ENCODE measurements around the gene MRPS11.

The MRPS11 gene

DNA sequence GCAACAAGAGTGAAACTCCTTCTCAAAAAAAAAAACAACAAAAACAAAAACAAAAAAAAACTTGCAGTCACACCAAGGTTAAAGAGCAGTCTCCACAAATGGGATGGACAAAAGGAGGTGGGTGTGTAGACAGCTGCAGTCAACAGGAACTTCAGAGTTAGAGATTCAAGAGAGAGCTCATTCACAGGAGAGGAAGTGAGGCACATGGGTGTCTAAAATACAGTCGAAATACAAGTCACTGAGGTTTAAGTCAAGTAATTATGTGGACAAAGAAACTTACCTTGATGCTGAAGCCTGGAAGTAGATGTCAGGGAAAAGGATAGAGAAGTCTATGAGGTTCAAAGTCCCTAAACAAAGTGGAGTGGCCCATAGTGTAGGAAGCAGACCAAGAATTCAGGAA, 14.8 kb downstream of the MRPS11 start:
- H3K36me3 ChIP-seq (ENCODE audit: insufficient read depth, low read length) = peaks cover 17% of the 10 kb centered on the region
- no peaks in the 10 kb centered on the region for H3K4me1 ChIP-seq (ENCODE audit: insufficient read depth, low read length)
- no peak overlapping the region for H3K27ac ChIP-seq (ENCODE audit: low read length)
- no peaks in the 10 kb centered on the region for H3K9me3 ChIP-seq (ENCODE audit: insufficient read depth, low read length, severe bottlenecking)
- no peak for DNase-seq
- no peaks in the 10 kb centered on the region for H4K20me1 ChIP-seq (ENCODE audit: insufficient read depth, low read length)
- H2AFZ ChIP-seq (ENCODE audit: low read depth, low read length) = no peak overlapping the region
- H3K9ac ChIP-seq (ENCODE audit: low read depth, low read length) = no peak overlapping the region
- no peak for ATAC-seq (ENCODE audit: insufficient read depth, low read depth)
- H3K27me3 ChIP-seq (ENCODE audit: insufficient read depth, low read length, poor library complexity) = no peaks in the 10 kb centered on the region
- no peak overlapping the region for H3K4me3 ChIP-seq (ENCODE audit: low read depth in 1 of 2, low read length in 2 of 2)
- TF ChIP-seq, protein P1, sequence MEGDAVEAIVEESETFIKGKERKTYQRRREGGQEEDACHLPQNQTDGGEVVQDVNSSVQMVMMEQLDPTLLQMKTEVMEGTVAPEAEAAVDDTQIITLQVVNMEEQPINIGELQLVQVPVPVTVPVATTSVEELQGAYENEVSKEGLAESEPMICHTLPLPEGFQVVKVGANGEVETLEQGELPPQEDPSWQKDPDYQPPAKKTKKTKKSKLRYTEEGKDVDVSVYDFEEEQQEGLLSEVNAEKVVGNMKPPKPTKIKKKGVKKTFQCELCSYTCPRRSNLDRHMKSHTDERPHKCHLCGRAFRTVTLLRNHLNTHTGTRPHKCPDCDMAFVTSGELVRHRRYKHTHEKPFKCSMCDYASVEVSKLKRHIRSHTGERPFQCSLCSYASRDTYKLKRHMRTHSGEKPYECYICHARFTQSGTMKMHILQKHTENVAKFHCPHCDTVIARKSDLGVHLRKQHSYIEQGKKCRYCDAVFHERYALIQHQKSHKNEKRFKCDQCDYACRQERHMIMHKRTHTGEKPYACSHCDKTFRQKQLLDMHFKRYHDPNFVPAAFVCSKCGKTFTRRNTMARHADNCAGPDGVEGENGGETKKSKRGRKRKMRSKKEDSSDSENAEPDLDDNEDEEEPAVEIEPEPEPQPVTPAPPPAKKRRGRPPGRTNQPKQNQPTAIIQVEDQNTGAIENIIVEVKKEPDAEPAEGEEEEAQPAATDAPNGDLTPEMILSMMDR (IDR thresholded peaks at IDR 0.05; ENCODE audit: borderline replicate concordance, extremely low read depth, low read length, poor library complexity, severe bottlenecking) = no peak
- TF ChIP-seq EZH2 (IDR thresholded peaks at IDR 0.05; ENCODE audit: borderline replicate concordance, low read depth, low read length, severe bottlenecking) = no peak
- H3K79me2 ChIP-seq (ENCODE audit: insufficient read depth, low read length) = no peaks in the 10 kb centered on the region
- no peak overlapping the region for H3K4me2 ChIP-seq (ENCODE audit: insufficient read depth, low read length)

DNA sequence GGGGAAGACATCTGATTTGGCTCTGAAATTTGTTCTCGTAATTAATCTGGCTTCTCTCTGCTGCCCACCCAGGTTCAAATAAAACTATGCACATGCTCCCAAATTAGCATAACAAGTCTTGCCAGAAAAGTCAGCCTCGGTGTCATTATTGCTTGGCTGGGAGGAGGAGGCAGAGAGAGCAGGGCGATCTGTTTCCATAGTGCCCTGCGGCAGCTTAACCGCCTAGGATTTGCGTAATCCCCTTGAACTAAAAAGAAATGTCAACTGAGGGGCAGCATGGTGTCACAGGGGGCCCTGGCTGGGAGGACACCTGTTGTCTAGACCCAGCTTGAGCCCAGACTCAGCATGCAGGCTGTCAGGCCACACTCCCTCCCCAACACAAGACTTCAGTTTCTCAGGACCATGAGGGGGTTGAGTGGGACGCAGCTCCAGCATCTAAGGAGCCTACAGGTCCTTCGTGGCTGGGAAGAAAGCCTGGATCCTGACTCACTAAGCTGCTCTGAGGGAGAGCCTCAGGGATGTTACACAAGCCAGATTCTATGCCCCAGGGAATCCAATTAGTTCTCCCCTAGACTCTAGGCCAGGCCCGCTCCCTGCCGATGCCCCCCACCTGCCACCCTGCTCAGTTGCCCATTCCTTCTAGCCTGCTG, 17.3 kb downstream of the MRPS11 start:
- Histone ChIP-seq H4K20me1 (ENCODE audit: insufficient read depth, low read length) (no peaks in the 10 kb centered on the region; the same call in 1 of the 2 replicates), H3K27ac (ENCODE audit: low read length) (no peak overlapping the region), H3K27me3 (ENCODE audit: insufficient read depth, low read length, poor library complexity) (no peaks in the 10 kb centered on the region), H3K9ac (ENCODE audit: low read depth, low read length) (no peak overlapping the region), H3K79me2 (ENCODE audit: insufficient read depth, low read length) (no peaks in the 10 kb centered on the region), H2AFZ (ENCODE audit: low read depth, low read length) (no peak overlapping the region), H3K36me3 (ENCODE audit: insufficient read depth, low read length) (no peaks in the 10 kb centered on the region), H3K4me3 (ENCODE audit: low read depth in 1 of 2, low read length in 2 of 2) (no peak overlapping the region), H3K9me3 (ENCODE audit: insufficient read depth, low read length, severe bottlenecking) (no peaks in the 10 kb centered on the region), H3K4me1 (ENCODE audit: insufficient read depth, low read length) (no peaks in the 10 kb centered on the region), H3K4me2 (ENCODE audit: insufficient read depth, low read length) (no peak overlapping the region)
- no peak for TF ChIP-seq EZH2 (IDR thresholded peaks at IDR 0.05; ENCODE audit: borderline replicate concordance, low read depth, low read length, severe bottlenecking)
- TF ChIP-seq, protein P1 (IDR thresholded peaks at IDR 0.05; ENCODE audit: borderline replicate concordance, extremely low read depth, low read length, poor library complexity, severe bottlenecking) = no peak
- DNase-seq = no peak
- no peak for ATAC-seq (ENCODE audit: insufficient read depth, low read depth)

DNA sequence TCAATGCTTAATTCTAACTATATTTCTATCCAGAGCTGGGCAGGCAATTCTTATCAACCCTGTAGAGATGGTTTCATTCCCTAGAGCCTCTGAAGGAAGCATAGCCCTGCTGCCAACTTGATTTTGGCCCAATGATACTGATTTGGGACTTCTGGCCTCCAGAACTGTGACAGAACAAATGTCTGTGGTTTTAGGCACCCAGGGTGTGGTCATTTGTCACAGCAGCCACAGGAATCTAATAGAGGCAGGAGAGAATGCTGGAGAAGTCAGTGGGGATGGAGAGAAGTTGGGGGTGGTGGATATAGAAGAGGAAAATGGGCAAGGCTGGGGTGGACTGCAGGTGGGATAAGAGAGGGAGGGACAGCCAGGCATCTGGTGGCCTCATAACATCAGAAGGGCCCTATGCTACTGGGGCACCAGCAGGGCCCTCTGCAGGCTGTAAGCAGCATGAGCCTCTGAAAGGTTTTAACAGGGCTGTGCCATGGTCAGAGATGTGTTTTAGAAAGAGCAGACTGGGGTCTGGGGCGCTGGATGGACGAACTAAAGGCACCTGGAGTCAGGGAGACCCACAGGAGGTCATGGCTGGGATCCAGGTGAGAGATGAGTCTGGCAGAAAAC, 19.8 kb downstream of the MRPS11 start:
- TF ChIP-seq EZH2 (IDR thresholded peaks at IDR 0.05; ENCODE audit: borderline replicate concordance, low read depth, low read length, severe bottlenecking) = no peak
- TF ChIP-seq, protein P1 (IDR thresholded peaks at IDR 0.05; ENCODE audit: borderline replicate concordance, extremely low read depth, low read length, poor library complexity, severe bottlenecking) = no peak
- H3K36me3 ChIP-seq (ENCODE audit: insufficient read depth, low read length) = no peaks in the 10 kb centered on the region
- DNase-seq = no peak
- no peak for ATAC-seq (ENCODE audit: insufficient read depth, low read depth)
- no peaks in the 10 kb centered on the region for H3K79me2 ChIP-seq (ENCODE audit: insufficient read depth, low read length)
- no peaks in the 10 kb centered on the region for H3K27me3 ChIP-seq (ENCODE audit: insufficient read depth, low read length, poor library complexity)
- no peak overlapping the region for H3K4me2 ChIP-seq (ENCODE audit: insufficient read depth, low read length)
- H3K4me3 ChIP-seq (ENCODE audit: low read depth in 1 of 2, low read length in 2 of 2) = no peak overlapping the region
- no peaks in the 10 kb centered on the region for H3K4me1 ChIP-seq (ENCODE audit: insufficient read depth, low read length)
- H3K9ac ChIP-seq (ENCODE audit: low read depth, low read length) = no peak overlapping the region
- no peaks in the 10 kb centered on the region; the same call in 1 of the 2 replicates for H4K20me1 ChIP-seq (ENCODE audit: insufficient read depth, low read length)
- no peaks in the 10 kb centered on the region for H3K9me3 ChIP-seq (ENCODE audit: insufficient read depth, low read length, severe bottlenecking)
- no peak overlapping the region for H3K27ac ChIP-seq (ENCODE audit: low read length)
- no peak overlapping the region for H2AFZ ChIP-seq (ENCODE audit: low read depth, low read length)

All from DND-41 (cell line).